Renal cortex interstitium (tissue), 11 donors: Measurements from ENCODE around the gene ORC3. TPM values are rescaled to one million over a fixed set of nuclear protein-coding genes. Genes with fewer than 3 reads are reported as not detected.
A peak's percentile ranks its signal among the peaks of the same experiment; 100 is the strongest.
"Not testable (repeated sequence)": the region's sequence is repeated elsewhere in the genome, so short reads cannot be mapped to it uniquely, and the experiment has no call there.

ENCODE experiments used
- DNase-seq, 11 donors: peaks; one replicate each; pipeline ENCODE4 v3.0.0-alpha.2; 2013; ENCODE audit warnings: low read depth in 9 of 11, low spot score in 4 of 11; ENCODE audit errors: extremely low read depth in 1 of 11
- polyA plus RNA-seq, 3 donors: library from polyadenylated mRNA; unstranded; fragments of 120-200 nt; gene quantifications; one replicate each; pipeline ENCODE4 v1.2.1, GENCODE V29; 2013; ENCODE audit not compliant: insufficient read length in 3 of 3

The ORC3 gene
- polyA plus RNA-seq, 3 donors, result 36.4 to 46.5 (median 37.2) TPM

DNA sequence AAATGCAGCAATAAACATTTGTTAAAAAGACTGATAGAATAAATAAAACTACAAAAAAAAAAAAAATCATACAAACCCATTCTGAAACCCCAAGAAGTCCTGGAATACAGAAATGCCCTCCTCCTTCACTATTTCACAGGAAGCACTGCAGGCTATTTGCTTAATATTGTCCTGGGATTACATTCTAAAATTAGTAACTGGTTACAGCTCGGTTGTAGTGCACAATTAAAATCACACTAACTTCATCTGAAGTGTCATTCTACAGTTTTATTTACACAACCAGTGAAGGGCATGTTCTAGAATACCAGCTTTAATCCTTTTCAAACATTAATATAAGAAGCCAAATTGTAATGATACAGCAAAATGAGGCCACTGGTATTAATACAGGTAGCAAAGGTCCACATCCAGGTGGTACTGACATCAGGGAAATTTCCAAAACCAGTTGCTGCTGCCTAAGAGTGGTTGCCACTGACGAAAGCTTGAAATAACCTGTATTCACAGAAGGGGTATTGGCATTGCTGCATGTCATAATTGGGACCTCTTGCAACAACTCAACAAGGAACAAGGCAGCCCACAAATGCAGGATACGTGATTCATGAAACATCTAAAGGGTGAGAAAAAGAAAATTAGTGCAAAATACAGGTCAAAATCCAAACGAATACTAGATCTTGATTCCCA lies 85.2 kb downstream of the ORC3 start:
- DNase-seq, result no peak

DNA sequence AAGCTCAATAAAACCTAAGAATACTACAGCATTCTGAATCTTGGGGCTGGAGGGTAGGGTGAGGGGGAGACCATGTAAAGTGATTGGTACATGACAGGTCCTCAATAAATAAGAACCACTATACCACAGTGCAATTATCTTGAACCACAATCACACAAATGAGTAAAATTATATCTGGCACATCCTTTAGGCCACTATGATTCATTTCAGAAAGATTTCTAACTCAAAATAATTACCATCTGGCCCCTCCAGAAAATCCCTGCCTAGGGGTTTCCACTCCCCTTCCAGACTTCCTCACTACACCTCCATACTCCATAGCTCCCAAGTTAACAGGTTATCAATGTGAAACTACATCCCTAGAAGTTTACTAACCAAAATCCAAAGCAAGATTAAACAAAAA lies 92.4 kb downstream of the ORC3 start:
- DNase-seq, result no peak

- no peak for DNase-seq
These were observed 94.0 kb downstream of the ORC3 start for GRCh38 chr6:87683890-87684289.

DNA sequence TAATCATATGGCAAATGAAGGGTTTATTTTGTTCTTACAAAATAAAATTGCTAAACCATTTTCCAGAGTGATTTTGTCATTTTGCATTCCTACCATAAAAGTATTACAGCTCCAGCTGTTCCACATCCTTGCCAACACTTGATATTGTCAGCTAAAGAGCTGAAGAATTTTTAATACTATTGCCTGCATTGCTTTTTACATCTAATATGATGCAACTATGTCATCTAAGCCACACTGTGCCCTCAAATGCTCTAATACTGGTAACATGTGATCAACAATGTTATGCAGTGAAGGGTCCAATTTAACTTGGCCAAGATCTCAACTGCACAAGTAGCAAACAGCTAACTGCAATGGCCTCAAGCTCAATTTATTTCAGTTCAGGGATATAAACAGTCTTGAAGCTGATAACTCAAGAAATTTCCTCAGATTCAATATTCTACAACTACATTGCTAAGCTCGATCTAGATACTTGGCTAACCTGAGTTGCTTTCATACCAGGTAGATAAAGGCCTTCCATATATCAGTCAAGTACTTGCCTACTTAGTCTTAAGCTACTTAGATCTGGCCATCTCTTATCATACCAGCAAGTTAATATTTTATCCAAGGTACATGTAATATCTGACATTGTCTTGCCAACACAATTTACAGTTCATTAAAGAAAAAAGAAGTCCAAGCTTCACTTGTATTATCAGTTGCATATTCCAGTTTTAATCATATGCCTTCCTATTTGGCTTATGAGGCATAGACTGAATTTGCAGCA lies 95.1 kb downstream of the ORC3 start:
- no peak for DNase-seq

- DNase-seq, result not testable (repeated sequence)
These were observed 96.8 kb downstream of the ORC3 start for GRCh38 chr6:87686636-87687205.

DNA sequence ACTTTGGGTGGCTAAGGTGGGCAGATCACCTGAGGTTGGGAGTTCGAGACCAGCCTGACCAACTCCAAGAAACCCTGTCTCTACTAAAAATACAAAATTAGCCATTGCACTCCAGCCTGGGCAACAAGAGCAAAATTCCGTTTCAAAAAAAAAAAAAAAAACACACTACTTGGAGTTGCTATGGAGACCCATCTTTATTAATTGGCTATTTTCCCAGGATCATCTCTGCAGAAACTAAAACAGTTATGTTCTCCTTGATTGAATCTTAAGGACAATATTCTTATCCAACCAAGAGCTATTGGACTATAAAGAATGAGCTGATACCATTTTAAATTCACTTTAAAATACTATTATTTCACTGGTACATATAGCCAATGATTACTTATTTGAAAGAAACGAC lies 97.4 kb downstream of the ORC3 start:
- no peak for DNase-seq

DNA sequence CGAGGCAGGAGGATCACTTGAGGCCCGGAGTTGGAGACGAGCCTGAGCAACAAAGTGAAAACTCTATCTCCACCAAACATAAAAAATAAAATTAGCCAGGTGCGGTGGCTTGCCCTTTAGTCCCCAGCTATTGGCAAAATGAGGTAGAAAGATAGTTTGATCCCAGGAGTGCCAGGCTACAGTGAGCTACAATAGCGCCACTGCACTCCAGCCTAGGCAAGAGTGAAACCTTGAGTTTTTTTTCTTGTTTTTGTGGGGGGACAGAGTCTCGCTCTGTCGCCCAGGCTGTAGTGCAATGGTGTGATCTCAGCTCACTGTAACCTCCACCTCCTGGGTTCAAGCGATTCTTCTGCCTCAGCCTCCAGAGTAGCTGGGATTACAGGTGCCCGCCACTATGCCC lies 98.0 kb downstream of the ORC3 start:
- DNase-seq, result not testable (repeated sequence)

GRCh38 chr6:87690441-87690840 lies 100.5 kb downstream of the ORC3 start:
- no peak for DNase-seq

DNA sequence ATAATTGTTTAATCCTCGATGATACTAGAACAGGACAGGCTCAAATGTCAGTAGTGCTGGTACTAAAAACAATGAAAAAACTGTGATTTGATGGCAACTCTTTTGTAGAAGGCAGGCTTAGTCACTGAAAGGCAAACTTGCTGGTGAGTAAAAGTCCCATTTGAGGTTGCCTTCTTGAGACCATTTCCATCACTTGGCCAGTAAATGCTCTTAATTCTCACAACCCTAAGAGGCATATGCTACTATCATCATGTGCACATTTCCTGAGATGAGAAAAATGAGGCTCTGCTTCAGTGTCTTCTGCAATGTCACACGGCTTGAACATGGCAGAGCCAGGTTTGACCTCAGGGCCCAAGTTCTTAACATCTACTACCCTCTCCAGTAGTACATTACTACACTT lies 102.2 kb downstream of the ORC3 start:
- no peak for DNase-seq

DNA sequence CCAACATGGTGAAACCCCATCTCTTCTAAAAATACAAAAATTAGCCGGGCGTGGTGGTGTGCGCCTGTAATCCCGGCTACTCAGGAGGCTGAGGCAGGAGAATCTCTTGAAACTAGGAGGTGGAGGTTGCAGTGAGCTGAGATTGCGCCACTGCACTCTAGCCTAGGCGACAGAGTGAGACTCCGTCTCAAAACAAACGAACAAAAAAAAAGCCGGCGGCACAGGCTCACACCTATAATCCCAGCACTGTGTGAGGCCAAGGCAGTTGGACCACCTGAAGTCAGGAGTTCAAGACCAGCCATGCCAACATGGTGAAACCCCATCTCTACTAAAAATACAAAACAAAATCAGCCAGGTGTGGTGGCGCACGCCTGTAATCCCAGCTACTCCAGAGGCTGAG lies 106.9 kb downstream of the ORC3 start:
- DNase-seq, result not testable (repeated sequence)

DNA sequence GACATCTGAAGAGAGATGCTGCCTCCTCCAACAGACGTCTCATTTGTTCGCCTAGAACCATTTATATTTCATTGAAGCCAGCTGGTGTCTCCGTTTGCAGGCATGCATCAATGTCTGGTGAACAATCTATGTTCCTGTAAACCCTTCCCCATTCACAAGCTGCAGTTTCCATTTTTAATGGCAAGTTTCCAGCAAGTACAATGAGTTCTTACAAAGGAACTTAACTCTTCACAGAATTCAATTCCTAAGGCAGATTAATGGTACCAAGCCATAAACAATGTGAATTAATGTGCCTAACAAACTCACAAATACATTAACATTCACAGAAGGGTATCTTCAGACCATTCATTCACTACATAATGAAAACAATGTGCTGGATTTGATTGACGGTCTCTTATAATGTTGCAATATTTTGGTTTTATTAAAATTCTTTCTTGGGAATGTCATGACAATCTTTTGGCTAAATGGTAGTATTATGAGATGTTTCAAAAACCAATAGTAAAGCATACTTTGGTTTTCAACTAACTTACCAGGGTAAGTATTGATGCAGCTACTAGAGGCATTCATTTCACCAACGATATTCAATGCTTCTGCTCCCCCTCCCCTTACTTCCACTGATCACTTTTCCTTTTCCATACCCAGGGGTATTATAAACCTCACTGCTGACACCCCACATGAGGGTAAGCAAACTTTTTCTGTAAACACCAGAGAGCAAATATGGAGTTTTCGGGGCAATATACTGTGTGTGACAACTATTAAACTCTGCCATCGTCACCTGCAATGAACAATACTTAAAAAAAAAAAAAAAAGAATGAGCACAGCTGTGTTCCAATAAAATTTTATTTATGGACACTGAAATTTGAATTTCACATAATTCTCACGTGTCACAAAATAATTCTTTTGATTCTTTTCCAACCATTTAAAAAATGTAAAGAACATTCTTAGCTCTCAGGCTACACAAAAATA lies 107.9 kb downstream of the ORC3 start:
- DNase-seq, result peak in 10 of 11 donors; percentile 49 to 90 (median 72)

DNA sequence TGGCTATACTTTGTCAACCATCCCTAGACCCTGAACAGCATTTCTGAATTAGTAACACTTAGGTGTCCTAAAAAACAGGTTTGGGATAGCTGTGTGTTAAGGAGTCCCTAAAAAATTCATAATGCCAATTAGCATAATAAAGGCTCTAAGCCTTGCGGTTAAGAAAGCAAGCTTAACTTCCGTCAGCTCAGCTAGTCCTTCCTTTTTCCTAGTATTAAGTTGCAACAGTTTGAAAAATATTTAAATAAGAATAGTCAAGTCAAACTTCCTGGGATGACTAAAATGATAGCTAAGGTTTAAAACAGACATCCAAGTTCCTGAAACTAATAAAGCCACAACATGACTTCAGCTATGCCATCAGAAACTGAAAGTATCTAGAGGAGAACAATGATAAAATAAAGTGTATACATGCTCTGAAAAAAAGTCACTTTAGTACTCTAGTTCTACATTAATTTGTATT lies 108.6 kb downstream of the ORC3 start:
- no peak for DNase-seq

DNA sequence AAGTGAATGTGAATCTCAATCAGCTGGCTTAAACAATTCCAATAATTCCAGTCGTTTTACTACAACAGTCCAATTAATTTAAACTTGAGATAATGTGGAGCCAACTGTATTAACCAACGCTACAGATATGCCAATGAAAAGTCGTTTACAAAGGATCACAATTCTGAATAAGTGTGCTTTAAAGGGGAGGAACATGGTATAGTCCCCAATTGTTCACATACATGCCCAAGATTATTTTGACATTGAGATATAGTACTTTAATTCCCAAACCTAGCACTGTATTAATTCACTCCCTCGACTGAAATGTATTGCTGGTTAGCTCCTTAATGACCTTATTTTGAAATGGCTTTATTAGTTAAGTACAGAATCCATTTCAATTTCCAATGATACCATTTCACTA lies 109.6 kb downstream of the ORC3 start:
- DNase-seq, result no peak

DNA sequence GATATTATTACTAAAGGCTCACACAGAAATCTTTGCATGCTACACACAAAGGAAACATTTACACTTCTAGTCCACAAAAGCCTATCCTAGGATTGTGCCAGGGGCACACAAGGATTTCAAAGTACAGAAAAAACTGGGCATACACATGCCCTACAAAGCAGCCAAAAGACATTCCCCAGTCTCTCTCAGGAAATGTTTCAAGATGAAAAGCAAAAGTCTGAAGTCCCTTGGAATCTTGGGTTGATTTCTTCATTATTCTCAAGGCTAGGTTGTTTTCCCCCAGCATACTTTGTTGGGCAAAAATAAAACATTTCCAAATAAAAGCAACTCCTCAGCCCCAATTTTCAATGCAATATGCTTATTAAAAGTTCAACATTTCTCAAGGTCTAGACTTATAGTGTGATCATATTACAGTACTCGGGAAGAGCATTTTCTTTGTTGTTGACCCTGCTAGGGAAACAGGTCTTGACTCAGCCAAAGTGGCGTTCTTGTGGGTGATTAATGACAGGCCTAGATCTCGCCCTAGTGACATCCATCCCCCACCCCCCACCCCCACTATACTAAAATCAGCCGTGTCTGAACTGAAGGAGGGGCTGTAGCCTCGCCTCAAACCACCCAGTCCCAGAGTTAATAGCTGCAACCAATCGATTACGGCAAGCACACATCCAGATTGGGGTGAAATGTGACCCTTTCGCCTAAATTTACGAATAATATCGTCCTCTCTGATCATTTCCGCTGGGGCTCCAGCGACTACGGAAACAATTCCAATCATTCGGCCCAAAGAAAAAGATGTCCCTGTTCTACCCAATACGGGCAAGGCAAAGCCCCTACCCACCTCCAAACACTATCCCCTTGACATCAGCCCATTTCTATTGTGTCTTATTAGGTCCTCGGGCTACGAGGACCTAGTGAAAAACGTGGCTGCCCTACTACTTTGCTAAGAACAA lies 110.7 kb downstream of the ORC3 start:
- DNase-seq, result peak in 7 of 11 donors; percentile 34 to 63 (median 52)

GRCh38 chr6:87701344-87701675 lies 111.4 kb downstream of the ORC3 start:
- DNase-seq, result peak in 1 of 11 donors; percentile 11

DNA sequence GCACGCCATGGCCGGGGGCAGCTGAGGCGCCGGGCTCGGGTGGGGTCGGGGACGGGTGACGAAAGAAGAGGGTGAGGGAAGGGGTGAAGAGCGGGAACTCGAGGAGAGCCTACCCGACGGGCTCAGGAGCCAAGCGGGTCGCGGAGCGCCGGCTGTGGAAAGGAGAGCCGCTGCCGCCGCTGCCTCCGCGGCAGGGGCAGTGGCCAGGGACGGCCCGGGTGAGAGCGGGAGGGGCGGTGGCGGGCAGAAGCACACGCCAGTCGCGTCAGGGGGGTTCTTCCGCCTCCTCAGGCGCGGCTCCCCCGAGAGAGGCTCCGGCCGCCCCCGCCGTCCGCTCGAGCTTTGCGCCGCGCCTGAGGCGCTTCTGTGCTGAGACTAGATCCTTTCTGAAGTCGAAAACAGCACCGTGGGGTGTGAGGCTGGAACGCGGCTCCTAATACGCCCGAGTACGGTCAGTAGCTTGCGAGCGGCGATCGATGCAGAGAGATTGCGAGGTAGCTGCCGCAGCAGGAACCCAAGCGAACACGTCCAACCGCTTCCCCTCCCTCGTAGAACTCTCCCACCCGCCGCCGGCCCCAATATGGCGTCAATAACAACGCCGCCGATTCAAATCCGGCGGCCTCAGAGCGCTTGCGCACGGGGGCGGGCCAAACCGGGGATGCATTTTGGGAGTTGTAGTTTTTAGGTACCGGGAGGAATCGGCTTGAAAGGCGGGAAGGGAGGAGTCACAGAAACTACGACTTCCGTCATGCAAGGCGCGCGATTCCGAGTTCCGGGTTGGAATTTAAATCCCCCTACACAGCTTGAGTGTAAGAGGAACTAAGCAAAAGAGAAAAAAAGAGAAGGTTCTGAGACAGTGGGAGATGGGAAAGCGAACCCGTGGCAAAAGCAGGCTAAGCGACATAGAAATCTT lies 112.0 kb downstream of the ORC3 start, which contains the start of gene AKIRIN2:
Gene AKIRIN2, minus strand, starts transcription at position 558 of the 913 bp plus-strand sequence. Its CDS starts 549 bp downstream, at position 9.
- DNase-seq, result peak; percentile 96 to 98 (median 97)

DNA sequence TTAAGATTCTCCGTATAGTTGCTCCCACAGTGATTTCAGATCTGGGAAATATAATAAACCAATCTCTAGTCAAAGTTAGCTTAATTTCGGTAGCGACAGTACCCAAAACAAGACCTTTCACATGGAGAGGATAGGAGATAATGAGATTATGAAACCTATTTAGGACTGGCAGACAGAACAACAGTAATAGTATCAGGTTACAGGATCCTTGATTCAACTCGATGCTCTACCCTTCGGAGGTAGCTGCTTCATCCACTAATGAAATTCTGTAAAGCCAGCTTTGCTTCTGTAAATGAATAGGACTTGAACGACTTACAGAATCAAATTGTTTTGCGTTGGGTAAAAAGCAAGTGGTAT lies 112.6 kb downstream of the ORC3 start:
- DNase-seq, result peak in 1 of 11 donors; percentile 13
